ENCODE results near the gene MYL5. TPM values are rescaled to one million over a fixed set of nuclear protein-coding genes. Genes with fewer than 3 reads are reported as not detected.

The MYL5 gene
- total RNA-seq, 1 experiment from 2014 or later = 18.0 TPM

DNA sequence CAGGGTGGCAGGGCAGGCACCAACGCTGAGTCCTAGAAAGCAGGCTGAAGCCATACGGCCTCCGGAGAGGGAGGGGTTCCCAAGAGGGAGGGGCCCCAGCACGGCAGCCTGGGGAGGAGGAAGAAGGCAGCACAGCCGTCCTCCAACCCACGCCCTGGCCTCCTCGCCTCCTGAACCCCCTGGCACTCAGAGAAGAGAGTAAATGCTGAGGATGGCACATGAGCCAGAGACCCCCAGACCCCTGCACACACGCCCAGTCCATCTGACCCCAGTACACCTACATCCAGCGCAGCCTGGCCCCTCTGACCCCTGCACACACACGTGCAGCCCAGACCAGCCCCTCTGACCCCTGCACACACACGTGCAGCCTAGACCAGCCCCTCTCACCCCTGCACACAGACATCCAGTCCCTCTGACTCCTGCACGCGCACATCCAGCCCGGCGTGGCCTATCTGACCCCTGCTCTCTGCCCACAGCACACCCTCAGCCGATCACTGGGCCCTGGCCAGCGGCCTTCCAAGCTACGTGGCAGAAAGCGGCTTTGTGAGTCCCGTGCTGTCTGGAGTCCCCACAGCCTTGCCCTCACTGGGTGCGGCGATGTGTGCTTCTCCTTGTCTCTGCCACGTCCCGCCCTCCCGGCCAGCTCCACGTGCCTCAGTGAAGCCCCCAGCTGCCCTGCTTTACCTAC is 18.7 kb upstream of the MYL5 start:
- Histone ChIP-seq H2BK120ac (ENCODE audit: low read depth, low read length, poor library complexity, severe bottlenecking) (no peak overlapping the region), H3K18ac (ENCODE audit: insufficient read length, low read depth, low read length) (no peak overlapping the region), H2AK5ac (ENCODE audit: insufficient read length, low read length) (no peak overlapping the region), H3K4me2 (ENCODE audit: insufficient read depth, insufficient read length, low read length) (no peak overlapping the region), H2BK5ac (ENCODE audit: insufficient read length, low read length) (no peak overlapping the region), H3T11ph (ENCODE audit: low read length) (no peak overlapping the region), H3K27ac (ENCODE audit: insufficient read length, low read depth, low read length) (no peak overlapping the region), H4K91ac (ENCODE audit: insufficient read length, low read depth, low read length) (no peak overlapping the region), H3K27me3 (ENCODE audit: insufficient read depth, low read length) (no peaks in the 10 kb centered on the region), H3K23ac (ENCODE audit: insufficient read length, low read depth, low read length) (no peak overlapping the region), H2BK20ac (ENCODE audit: low read depth, low read length, poor library complexity, severe bottlenecking) (no peak overlapping the region), H3K79me2 (ENCODE audit: insufficient read depth, low read length) (no peaks in the 10 kb centered on the region), H3K4me1 (ENCODE audit: insufficient read depth, low read length) (no peaks in the 10 kb centered on the region), H3K9me3 (ENCODE audit: control insufficient read depth, low read depth, low read length) (no peaks in the 10 kb centered on the region), H3K14ac (ENCODE audit: insufficient read depth, low read length) (no peak overlapping the region; the same call in 1 of the 2 replicates), H3K9ac (ENCODE audit: extremely low read depth, insufficient read length, low read length) (no peak overlapping the region), H3K4ac (ENCODE audit: low read depth, low read length) (no peak overlapping the region), H3K23me2 (ENCODE audit: insufficient read length, low read depth, low read length, poor library complexity, severe bottlenecking) (no peaks in the 10 kb centered on the region), H4K5ac (ENCODE audit: insufficient read length, low read depth, low read length) (no peak overlapping the region), H3K79me1 (ENCODE audit: insufficient read depth, low read depth, low read length, poor library complexity, severe bottlenecking) (no peaks in the 10 kb centered on the region), H2BK12ac (ENCODE audit: insufficient read length, low read depth, low read length) (no peak overlapping the region), H2AFZ (ENCODE audit: low read length) (no peak overlapping the region), H4K8ac (replicated peaks; ENCODE audit: insufficient read length, low read depth, low read length) (no peak overlapping the region), H4K20me1 (ENCODE audit: control insufficient read depth, insufficient read depth, insufficient read length) (no peaks in the 10 kb centered on the region), H3K56ac (ENCODE audit: insufficient read length, low read depth, low read length) (no peak overlapping the region), H2BK15ac (ENCODE audit: low read depth, low read length) (no peak overlapping the region)
- no CpG with 5 or more reads among the region's 26 CpGs for WGBS (ENCODE audit: extremely low coverage, insufficient read length, low lambda C conversion rate)
- Mint-ChIP-seq H3K4me3 (no peak overlapping the region), H3K9me3 (no peaks in the 10 kb centered on the region; a peak in 1 of 5 replicates), H3K27me3 (ENCODE audit: low read depth) (peaks cover 2% of the 10 kb centered on the region), H3K27ac (no peak overlapping the region; a peak in 1 of 7 replicates), H3K36me3 (ENCODE audit: insufficient read depth in 1 of 3, low read depth in 3 of 3) (no peaks in the 10 kb centered on the region; a peak in 2 of 7 replicates), H3K4me1 (peaks cover 0 to 6% of the 10 kb centered on the region in 2 experiments; a peak in 2 of 4 replicates)
- DNase-seq = no peak
- TF ChIP-seq, protein P1, sequence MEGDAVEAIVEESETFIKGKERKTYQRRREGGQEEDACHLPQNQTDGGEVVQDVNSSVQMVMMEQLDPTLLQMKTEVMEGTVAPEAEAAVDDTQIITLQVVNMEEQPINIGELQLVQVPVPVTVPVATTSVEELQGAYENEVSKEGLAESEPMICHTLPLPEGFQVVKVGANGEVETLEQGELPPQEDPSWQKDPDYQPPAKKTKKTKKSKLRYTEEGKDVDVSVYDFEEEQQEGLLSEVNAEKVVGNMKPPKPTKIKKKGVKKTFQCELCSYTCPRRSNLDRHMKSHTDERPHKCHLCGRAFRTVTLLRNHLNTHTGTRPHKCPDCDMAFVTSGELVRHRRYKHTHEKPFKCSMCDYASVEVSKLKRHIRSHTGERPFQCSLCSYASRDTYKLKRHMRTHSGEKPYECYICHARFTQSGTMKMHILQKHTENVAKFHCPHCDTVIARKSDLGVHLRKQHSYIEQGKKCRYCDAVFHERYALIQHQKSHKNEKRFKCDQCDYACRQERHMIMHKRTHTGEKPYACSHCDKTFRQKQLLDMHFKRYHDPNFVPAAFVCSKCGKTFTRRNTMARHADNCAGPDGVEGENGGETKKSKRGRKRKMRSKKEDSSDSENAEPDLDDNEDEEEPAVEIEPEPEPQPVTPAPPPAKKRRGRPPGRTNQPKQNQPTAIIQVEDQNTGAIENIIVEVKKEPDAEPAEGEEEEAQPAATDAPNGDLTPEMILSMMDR (conservative IDR thresholded peaks at IDR 0.05) = no peak

All from H9 (cell line).